ENCODE data around the gene PACRG. TPM values are rescaled to one million over a fixed set of nuclear protein-coding genes. Genes with fewer than 3 reads are reported as not detected.

The PACRG gene
- total RNA-seq, 2 experiments from 2014 or later, result 0.78 TPM; not detected in 1

- DNase-seq (no peak), ATAC-seq (no peak)
- Mint-ChIP-seq H3K4me3 (no peak overlapping the region), H3K36me3 (ENCODE audit: low read depth) (no peaks in the 10 kb centered on the region), H3K9me3 (ENCODE audit: insufficient read depth) (no peaks in the 10 kb centered on the region), H3K4me1 (ENCODE audit: low read depth) (no peaks in the 10 kb centered on the region), H3K27ac (no peak overlapping the region), H3K27me3 (ENCODE audit: low read depth) (peaks cover 2% of the 10 kb centered on the region)
- POLR2A ChIA-PET, result no interaction called here
- CTCF ChIA-PET, result no interaction called here
Observed at GRCh38 chr6:163239572-163240340, 512.0 kb downstream of the PACRG start.

GRCh38 chr6:163240556-163240955, 512.8 kb downstream of the PACRG start:
- H3K36me3 Mint-ChIP-seq (ENCODE audit: low read depth), result no peaks in the 10 kb centered on the region
- H3K27ac Mint-ChIP-seq, result no peak overlapping the region
- no peak overlapping the region for H3K4me3 Mint-ChIP-seq
- POLR2A ChIA-PET, result no interaction called here
- no peaks in the 10 kb centered on the region for H3K4me1 Mint-ChIP-seq (ENCODE audit: low read depth)
- no peak for DNase-seq
- CTCF ChIA-PET, result no interaction called here
- ATAC-seq, result no peak
- peaks cover 2% of the 10 kb centered on the region for H3K27me3 Mint-ChIP-seq (ENCODE audit: low read depth)
- no peaks in the 10 kb centered on the region for H3K9me3 Mint-ChIP-seq (ENCODE audit: insufficient read depth)

DNA sequence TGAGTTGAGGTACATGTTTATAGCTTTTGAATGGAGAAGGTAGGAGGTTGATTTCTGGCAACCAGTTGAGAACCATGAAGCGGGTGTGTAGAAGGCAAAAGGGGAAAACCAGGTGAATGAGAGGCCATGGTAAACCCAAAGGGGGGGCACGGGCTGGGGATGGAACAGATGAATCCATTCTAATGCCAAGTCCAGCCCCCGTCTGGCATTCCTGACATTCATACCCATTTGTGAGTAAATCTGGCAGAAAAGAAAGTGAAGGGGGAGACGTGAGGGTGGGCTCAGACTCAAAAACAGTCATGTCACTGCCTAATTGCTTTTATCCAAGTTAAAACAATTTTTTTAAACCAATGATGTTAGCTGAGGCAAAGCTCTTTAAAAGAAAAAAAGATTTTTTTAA, 513.9 kb downstream of the PACRG start:
- POLR2A ChIA-PET, result no interaction called here

GRCh38 chr6:163243083-163243482, 515.3 kb downstream of the PACRG start:
- H3K36me3 Mint-ChIP-seq (ENCODE audit: low read depth), result no peaks in the 10 kb centered on the region
- no peaks in the 10 kb centered on the region for H3K4me1 Mint-ChIP-seq (ENCODE audit: low read depth)
- no peaks in the 10 kb centered on the region for H3K9me3 Mint-ChIP-seq (ENCODE audit: insufficient read depth)
- POLR2A ChIA-PET, result no interaction called here
- peaks cover 2% of the 10 kb centered on the region for H3K27me3 Mint-ChIP-seq (ENCODE audit: low read depth)
- H3K4me3 Mint-ChIP-seq, result no peak overlapping the region
- no peak for DNase-seq
- no peak for ATAC-seq
- CTCF ChIA-PET, result no interaction called here
- no peak overlapping the region for H3K27ac Mint-ChIP-seq

More for the DNA sequence above, 513.9 kb downstream of the PACRG start:
- DNase-seq, result no peak
- Mint-ChIP-seq H3K4me1 (ENCODE audit: low read depth) (no peaks in the 10 kb centered on the region), H3K9me3 (ENCODE audit: insufficient read depth) (no peaks in the 10 kb centered on the region), H3K27ac (no peak overlapping the region), H3K27me3 (ENCODE audit: low read depth) (peaks cover 2% of the 10 kb centered on the region), H3K36me3 (ENCODE audit: low read depth) (no peaks in the 10 kb centered on the region), H3K4me3 (no peak overlapping the region)
- ATAC-seq, result no peak
- CTCF ChIA-PET, result no interaction called here

- Mint-ChIP-seq H3K27me3 (ENCODE audit: low read depth) (peaks cover 2% of the 10 kb centered on the region), H3K4me1 (ENCODE audit: low read depth) (no peaks in the 10 kb centered on the region), H3K9me3 (ENCODE audit: insufficient read depth) (no peaks in the 10 kb centered on the region), H3K36me3 (ENCODE audit: low read depth) (no peaks in the 10 kb centered on the region), H3K4me3 (no peak overlapping the region), H3K27ac (no peak overlapping the region)
- ATAC-seq (no peak), DNase-seq (no peak)
- CTCF ChIA-PET, result no interaction called here
- POLR2A ChIA-PET, result no interaction called here
Observed at GRCh38 chr6:163243692-163244589, 516.2 kb downstream of the PACRG start.

GRCh38 chr6:163248051-163248450, 520.3 kb downstream of the PACRG start:
- no peaks in the 10 kb centered on the region for H3K9me3 Mint-ChIP-seq (ENCODE audit: insufficient read depth)
- DNase-seq (no peak), ATAC-seq (no peak)
- H3K27me3 Mint-ChIP-seq (ENCODE audit: low read depth), result peaks cover 3% of the 10 kb centered on the region
- H3K4me1 Mint-ChIP-seq (ENCODE audit: low read depth), result no peaks in the 10 kb centered on the region
- CTCF ChIA-PET, result no interaction called here
- no peak overlapping the region for H3K4me3 Mint-ChIP-seq
- H3K27ac Mint-ChIP-seq, result no peak overlapping the region
- no peaks in the 10 kb centered on the region for H3K36me3 Mint-ChIP-seq (ENCODE audit: low read depth)
- POLR2A ChIA-PET, result no interaction called here

GRCh38 chr6:163249651-163250101, 521.9 kb downstream of the PACRG start:
- DNase-seq (no peak), ATAC-seq (no peak)
- Mint-ChIP-seq H3K4me1 (ENCODE audit: low read depth) (no peaks in the 10 kb centered on the region), H3K27ac (no peak overlapping the region), H3K36me3 (ENCODE audit: low read depth) (no peaks in the 10 kb centered on the region), H3K4me3 (no peak overlapping the region), H3K27me3 (ENCODE audit: low read depth) (peaks cover 3% of the 10 kb centered on the region), H3K9me3 (ENCODE audit: insufficient read depth) (no peaks in the 10 kb centered on the region)
- ChIA-PET CTCF (no interaction called here), POLR2A (no interaction called here)

DNA sequence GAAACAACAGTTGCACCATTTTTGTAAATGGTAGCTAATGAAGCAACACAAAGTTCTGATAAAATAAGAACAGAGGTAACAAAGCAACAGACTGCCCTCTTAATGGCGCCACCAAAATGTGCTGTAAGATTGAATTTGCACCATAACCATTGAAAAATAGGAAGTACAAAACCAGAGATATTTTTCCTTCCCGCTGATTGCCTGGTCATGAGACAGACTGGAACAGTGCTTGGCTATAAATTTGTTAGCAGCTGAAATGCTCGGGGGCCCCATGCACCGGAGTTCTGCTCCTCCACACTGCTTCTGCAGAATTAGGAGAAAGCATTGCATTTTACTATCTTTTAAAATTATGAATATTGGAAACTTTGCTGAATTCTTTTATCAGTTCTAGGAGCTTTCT, 522.3 kb downstream of the PACRG start:
- no peak overlapping the region for H3K4me3 Mint-ChIP-seq
- no peaks in the 10 kb centered on the region for H3K36me3 Mint-ChIP-seq (ENCODE audit: low read depth)
- ATAC-seq, result no peak
- no peak for DNase-seq
- CTCF ChIA-PET, result no interaction called here
- H3K27me3 Mint-ChIP-seq (ENCODE audit: low read depth), result peaks cover 3% of the 10 kb centered on the region
- no peaks in the 10 kb centered on the region for H3K9me3 Mint-ChIP-seq (ENCODE audit: insufficient read depth)
- H3K27ac Mint-ChIP-seq, result no peak overlapping the region
- POLR2A ChIA-PET, result no interaction called here
- H3K4me1 Mint-ChIP-seq (ENCODE audit: low read depth), result no peaks in the 10 kb centered on the region

DNA sequence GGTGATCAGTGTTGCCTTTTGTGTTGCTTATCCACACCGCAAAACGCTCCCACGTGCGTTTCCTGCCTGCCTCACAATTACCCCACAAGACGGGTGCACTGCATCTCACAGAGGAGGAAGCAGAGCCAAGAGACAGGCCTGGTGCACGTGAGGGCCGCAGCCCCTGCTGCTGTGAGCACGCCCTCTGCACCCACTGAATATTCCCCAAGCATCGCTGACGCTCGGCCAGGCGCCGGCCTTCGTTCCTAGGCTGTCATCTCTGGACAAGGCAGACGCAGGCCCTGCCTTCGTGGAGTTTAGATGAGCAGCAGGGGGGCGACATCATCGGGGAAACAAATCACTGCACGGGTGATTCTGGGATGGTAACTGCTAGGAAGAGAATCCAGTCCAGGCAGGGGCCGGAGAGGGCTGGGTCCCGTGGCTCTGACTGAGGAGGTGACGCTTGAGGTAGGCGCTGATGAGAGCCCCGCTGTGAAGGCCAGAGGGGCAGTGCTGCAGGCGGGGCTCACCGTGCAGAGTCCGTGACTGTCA, 524.4 kb downstream of the PACRG start:
- CTCF ChIA-PET, result no interaction called here
- H3K36me3 Mint-ChIP-seq (ENCODE audit: low read depth), result no peaks in the 10 kb centered on the region
- no peaks in the 10 kb centered on the region for H3K9me3 Mint-ChIP-seq (ENCODE audit: insufficient read depth)
- no peak for DNase-seq
- no peaks in the 10 kb centered on the region for H3K4me1 Mint-ChIP-seq (ENCODE audit: low read depth)
- H3K4me3 Mint-ChIP-seq, result no peak overlapping the region
- no peak for ATAC-seq
- H3K27ac Mint-ChIP-seq, result no peak overlapping the region
- POLR2A ChIA-PET, result no interaction called here
- peaks cover 3% of the 10 kb centered on the region for H3K27me3 Mint-ChIP-seq (ENCODE audit: low read depth)

- H3K4me1 Mint-ChIP-seq (ENCODE audit: low read depth), result no peaks in the 10 kb centered on the region
- ChIA-PET CTCF (no interaction called here), POLR2A (no interaction called here)
- no peaks in the 10 kb centered on the region for H3K9me3 Mint-ChIP-seq (ENCODE audit: insufficient read depth)
- peaks cover 3% of the 10 kb centered on the region for H3K27me3 Mint-ChIP-seq (ENCODE audit: low read depth)
- no peak overlapping the region for H3K4me3 Mint-ChIP-seq
- no peak for ATAC-seq
- no peak overlapping the region for H3K27ac Mint-ChIP-seq
- DNase-seq, result no peak
- H3K36me3 Mint-ChIP-seq (ENCODE audit: low read depth), result no peaks in the 10 kb centered on the region
Observed at GRCh38 chr6:163253556-163254213, 525.9 kb downstream of the PACRG start.

- Mint-ChIP-seq H3K27me3 (ENCODE audit: low read depth) (peaks cover 4% of the 10 kb centered on the region), H3K4me3 (no peak overlapping the region), H3K27ac (no peak overlapping the region), H3K4me1 (ENCODE audit: low read depth) (no peaks in the 10 kb centered on the region), H3K36me3 (ENCODE audit: low read depth) (no peaks in the 10 kb centered on the region), H3K9me3 (ENCODE audit: insufficient read depth) (no peaks in the 10 kb centered on the region)
- POLR2A ChIA-PET, result no interaction called here
- DNase-seq (no peak), ATAC-seq (no peak)
- CTCF ChIA-PET, result no interaction called here
Observed at GRCh38 chr6:163254341-163254835, 526.6 kb downstream of the PACRG start.

- Mint-ChIP-seq H3K36me3 (ENCODE audit: low read depth) (no peaks in the 10 kb centered on the region), H3K4me3 (no peak overlapping the region), H3K27me3 (ENCODE audit: low read depth) (peaks cover 8% of the 10 kb centered on the region), H3K27ac (no peak overlapping the region), H3K9me3 (ENCODE audit: insufficient read depth) (no peaks in the 10 kb centered on the region), H3K4me1 (ENCODE audit: low read depth) (peaks cover 5% of the 10 kb centered on the region)
- POLR2A ChIA-PET, result no interaction called here
- CTCF ChIA-PET, result no interaction called here
- no peak for DNase-seq
- ATAC-seq, result no peak
Observed at GRCh38 chr6:163255265-163255664, 527.5 kb downstream of the PACRG start.

All from activated CD8-positive, alpha-beta T cell treated with anti-CD3 and anti-CD28 coated beads, Interleukin-2, amount 10 ng/mL, durations not matched to agents 7 days and 5 days (primary cell).